ENCODE results near the gene MAP1LC3A.

GRCh38 chr20:34547844-34548613, 10.5 kb upstream of the MAP1LC3A start:
- no peak for TF ChIP-seq EZH2 (IDR thresholded peaks at IDR 0.05; ENCODE audit: insufficient read depth, poor library complexity, severe bottlenecking)
- TF ChIP-seq EZH2phosphoT487 (IDR thresholded peaks at IDR 0.05; ENCODE audit: insufficient read depth, low read depth), result no peak

Data from GM23248 (cell line).